HG02938 (cell line): ENCODE data around the gene ITPRID1.

Experiments used
- ATAC-seq: cut with Tn5 transposase; IDR thresholded peaks from one replicate; pipeline ENCODE4 v1.9.1; 2021; ENCODE audit warnings: mild to moderate bottlenecking, moderate library complexity; ENCODE audit not compliant: unreplicated experiment

ITPRID1 gene

DNA sequence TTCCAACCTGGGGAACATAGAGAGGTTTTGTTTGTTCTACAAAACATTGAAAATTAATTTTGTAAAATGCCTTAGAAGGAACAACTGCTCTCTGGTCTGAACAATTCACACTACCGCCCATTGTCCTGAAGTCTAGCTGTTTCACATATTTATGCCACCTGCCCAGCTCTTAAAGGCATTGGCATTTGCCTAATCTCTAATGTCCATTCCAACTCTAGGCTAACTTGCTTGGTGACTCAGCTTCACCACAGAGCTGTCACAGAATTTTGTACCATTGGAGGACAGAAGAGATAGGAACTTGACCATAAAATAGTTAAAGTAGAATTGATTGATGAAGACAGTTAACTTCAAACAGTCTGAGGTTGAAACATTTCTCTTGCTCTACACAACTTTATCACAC is 119.6 kb downstream of the ITPRID1 start:
- ATAC-seq = no peak

DNA sequence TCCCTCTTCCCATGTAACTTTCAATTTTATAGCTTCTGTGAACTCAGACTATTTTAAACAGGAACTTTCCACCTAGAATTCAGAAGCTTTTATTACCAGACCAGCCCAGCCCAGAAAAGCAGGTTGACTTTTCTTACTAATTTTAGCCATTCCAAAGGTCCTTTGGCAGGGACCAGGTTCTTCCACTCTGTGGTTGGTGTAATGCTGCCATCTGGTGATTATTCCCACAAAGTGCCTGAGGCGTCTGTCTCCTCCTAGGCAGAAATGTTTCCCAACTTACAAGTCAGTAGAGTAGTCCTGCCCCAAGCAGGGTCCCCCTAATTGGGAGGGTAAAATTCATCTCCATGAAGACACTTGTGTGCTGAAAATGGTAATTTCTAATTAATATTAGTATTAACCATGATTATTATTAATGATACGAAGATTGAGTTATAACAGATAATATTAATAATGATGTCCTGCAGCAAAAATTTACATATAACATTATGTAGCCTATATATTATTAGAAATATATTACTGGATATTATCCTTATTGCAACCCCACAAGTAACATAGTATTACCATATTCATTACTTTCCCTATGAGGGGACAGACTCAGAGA is 120.1 kb downstream of the ITPRID1 start:
- ATAC-seq = no peak

DNA sequence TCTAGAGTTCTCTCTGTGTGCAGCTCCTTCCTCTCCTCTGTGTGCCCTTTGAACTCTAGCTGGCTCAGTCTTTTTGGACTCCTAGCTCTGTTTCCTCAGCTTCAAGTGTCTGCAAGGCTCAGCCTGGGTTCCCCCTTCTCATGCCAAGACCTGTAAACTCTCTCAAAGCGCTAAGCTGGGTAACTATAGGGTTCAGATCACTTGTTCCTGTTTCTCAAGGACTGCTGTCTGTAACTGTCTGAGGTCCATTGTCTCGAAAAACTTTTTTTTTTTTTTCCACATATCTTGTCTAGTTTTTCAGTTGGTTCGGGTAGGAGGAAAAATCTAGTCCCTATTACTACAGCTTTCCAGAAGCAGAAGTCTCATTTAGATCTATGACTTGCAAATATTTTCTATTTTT is 126.5 kb downstream of the ITPRID1 start:
- no peak for ATAC-seq

DNA sequence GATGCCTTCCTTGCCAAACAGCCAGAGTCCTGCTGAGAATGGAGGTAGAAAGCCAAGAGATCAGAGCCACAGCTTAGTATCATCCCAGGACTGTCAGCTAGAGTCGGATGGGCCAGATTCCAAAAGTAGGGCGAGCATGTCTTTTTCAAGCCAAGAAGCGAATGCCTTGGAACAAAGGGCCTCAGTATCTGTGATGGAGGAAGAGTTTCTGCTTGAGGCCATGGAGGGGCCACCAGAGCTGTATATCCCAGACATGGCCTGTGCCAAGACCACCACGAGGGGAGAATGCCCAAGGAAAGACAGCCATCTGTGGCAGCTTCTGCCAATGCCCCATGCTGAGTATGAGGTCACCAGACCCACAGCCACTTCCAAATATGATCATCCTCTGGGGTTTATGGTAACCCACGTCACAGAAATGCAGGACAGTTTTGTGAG is 128.8 kb downstream of the ITPRID1 start:
- ATAC-seq = no peak

DNA sequence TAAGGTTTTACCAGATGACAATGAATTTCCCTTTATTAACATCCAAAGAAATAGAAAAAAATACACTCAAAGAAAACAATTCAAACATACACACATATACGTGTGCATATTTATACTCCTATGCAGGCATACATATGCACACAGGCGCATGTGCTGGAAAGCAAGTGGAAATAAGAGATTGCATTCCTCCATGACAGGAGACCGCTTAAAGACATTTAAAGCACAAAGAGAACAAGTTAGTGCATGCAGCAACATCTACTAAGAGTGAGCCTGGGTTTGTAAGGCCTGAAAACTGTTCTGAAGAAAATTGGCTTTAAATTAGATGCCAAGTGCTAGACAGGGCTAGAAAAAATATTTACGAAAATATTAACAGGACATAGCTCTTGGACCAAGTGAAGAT is 133.1 kb downstream of the ITPRID1 start:
- ATAC-seq = no peak

DNA sequence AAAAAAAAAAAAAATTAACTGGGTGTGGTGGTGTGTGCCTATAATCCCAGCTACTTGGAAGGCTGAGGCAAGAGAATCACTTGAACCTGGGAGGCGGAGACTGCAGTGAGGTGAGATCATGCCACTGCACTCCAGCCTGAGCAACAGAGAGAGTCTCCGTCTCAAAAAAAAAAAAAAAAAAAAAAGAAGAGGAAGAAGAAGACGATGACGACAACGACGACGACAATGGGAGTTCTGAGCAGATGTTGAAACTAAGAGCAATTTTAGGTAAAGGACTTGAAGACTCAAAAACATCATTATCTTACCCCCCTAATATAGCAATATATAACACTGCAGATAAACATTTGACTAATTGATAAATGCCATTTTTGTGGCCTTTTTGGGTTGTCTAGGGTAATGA is 133.6 kb downstream of the ITPRID1 start:
- no peak for ATAC-seq

DNA sequence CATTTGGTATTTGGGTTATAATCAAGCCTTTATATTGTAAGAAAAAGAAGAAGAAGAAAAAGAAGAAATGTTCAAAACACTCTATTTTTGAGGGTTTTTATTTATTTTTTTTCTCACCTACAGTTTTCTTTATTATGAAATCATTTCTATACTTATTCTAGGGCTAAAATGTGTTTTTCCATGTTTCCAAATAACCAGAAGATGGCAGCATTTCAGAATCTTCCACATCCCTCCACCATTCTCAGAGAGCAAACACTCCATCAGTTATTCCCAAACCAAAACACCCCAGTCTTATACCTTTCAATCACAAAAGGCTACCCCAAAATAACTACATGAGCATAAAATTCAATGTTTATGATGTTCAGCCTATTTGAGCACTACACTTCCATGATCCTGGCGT is 134.4 kb downstream of the ITPRID1 start:
- no peak for ATAC-seq

DNA sequence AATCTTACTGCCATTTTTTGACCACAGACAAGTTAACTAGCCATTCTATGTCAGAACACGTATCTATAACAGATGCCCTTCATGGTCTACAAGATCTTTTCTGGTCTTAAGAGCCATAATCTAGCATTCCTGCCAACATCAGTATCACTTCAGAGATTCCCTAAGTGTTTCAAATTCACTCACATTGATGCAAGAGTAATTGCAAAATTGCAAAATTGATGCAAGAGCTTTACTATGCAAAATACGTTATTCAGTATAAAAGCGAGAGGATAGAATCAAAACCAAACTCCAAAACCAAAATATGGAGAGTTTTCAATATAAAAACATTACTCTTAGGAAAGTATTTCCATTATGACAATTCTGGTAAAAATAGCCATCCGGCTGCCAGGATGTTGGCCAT is 135.0 kb downstream of the ITPRID1 start:
- ATAC-seq = no peak

DNA sequence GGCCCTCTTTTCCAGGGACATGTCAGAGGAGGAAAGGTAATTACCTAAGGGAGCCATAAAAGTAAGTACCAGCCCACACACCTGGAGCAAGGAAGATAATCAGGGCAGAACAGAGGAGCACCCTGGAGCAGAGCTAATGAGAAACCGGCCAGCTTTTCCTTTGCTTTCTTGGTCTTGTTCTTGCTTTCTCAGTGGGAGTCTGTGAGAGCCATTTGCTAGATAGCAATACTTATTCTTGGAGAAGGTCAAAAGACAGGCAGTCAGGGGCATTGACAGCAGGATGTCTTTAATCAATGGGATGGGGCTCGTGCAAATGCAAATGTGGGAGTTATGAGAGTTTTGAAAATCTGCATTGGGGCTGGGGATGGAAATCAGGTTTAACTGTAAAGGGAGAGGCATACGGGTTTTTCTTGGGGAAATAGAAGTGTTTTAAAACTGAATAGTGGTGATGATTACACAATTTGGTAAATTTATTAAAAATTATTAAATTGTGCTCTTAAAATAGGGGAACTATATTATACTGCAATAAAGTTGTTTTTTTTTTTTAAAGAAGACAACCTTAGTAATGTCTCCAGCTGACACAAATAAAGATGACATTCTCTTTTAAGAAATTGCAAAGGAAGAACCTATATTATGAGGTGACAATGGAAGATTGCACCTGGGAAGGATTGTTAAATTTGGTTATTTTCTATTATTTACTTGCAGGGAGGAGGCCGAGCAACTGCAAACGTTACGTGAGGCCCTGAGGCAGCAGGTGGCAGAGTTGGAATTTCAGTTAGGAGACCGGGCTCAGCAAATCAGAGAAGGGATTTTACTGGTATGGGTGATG is 137.6 kb downstream of the ITPRID1 start:
- ATAC-seq = no peak

DNA sequence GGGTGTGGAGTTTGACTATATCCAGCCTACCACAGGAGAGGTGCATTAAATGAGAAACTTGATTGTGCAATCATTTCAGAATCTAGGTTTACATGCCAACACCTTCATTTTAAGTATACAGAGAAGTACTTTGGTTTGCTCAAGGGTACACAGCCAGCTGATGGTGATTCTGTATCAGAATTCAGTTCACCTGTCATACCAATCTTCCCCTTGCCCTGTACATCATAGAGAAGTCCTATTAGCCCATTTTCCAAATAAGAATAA is 138.1 kb downstream of the ITPRID1 start:
- no peak for ATAC-seq

DNA sequence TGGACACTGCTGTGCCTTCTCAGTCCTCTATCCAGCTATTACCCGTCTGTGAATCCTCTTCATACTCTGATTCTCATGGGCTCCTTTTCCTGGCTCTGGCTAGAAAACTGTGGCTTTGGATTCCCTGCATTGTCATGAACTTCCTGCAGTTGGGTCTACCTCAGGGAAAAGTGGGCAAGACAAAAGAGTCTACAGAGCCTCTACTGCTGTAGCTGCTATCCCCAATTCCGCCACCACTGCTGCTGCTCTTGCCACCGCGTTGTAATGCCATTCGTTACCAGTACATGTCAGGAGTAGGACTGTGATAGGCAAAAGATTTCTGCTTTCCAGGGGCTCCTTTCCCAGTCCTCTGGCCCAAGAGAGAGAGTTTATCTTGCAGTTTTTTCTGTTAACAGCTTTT is 149.2 kb downstream of the ITPRID1 start:
- ATAC-seq = no peak

DNA sequence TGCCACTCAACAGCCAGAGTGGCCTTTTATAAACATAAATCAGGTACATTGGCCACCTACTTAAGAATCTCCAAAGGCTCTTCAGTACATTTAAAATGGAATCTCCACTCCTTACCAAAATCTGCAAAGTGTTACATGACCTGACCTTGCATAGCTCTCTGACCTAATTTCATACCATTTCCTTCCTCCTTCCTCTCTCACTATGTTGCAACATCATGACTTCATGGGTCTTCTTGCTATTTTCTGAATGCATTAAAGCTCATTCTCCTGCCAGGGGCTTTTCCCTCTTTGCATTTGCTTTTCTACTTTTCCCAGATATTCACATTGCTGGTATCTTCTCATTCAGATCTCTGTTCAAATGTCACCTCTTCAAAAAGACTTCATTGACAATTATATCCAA is 151.0 kb downstream of the ITPRID1 start:
- ATAC-seq = no peak

DNA sequence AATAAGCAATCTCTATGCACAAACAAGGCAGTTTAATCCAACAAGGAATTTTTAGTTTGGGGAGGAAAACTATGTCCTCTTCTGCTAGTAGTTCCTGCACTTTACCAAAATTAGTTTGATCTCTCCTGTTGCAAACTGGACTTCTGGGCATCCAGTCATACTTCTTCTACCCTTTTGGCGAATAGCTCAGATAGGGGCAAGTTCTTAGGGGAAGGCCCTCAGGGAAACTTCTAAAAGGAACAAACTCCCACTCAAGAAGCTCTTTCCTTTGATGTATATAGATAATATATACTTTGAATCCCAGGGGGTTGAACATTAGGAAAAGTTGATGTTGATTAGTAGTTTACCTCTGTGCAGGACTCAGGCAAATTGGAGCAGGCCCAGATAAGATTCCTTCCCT is 151.7 kb downstream of the ITPRID1 start:
- no peak for ATAC-seq

DNA sequence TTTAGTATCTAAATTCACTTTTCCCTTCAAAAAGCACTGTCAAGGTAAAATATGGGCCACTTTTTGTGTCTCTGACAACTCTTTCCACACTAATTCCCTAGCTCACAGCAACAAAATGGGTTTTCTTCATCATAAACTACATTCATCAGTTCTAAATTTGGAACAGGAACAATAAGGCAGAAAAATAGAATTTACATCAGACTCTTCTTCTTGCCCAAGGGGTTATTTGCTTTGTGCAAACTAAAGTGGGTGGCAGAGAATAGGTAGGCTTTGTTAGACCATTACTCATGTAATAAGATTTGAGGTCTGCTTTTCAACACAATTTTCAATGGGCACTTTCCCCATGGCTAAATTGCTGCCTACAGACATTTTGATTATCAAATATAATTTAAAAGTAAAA is 155.6 kb downstream of the ITPRID1 start:
- ATAC-seq = no peak

DNA sequence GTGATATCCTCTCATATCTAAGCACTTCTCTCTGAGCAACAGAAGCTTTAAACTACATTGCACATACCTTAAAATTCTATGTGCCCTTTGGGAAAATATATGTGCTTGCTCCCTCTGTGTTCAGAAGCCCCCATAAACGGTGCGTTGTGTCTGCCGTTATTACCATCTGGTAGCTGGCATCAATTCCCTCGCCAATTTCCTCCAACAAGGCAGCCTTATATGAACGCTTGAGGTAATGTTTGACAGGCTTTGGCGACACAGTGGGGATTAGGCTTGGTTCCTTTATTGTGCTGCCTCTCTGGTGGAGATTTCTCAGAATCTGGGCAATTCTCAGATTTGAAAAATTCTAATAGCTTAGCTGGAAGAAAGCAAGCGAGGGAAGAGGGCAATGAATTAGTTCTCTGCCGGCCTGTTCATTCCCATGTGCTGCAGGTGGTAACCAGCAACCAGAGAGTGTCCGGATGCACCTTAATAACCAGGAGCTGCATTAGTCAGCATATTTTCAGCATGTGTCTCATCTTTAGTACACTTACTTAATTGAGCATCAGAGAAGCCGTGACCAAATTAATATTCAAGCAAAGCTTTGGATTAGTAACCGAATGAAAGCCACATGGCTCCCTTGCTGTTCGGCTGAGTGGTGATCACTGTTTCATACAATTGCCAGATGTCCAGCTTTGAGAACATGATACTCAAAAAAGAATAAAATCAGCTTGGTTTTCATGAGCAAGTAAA is 165.8 kb downstream of the ITPRID1 start:
- no peak for ATAC-seq

DNA sequence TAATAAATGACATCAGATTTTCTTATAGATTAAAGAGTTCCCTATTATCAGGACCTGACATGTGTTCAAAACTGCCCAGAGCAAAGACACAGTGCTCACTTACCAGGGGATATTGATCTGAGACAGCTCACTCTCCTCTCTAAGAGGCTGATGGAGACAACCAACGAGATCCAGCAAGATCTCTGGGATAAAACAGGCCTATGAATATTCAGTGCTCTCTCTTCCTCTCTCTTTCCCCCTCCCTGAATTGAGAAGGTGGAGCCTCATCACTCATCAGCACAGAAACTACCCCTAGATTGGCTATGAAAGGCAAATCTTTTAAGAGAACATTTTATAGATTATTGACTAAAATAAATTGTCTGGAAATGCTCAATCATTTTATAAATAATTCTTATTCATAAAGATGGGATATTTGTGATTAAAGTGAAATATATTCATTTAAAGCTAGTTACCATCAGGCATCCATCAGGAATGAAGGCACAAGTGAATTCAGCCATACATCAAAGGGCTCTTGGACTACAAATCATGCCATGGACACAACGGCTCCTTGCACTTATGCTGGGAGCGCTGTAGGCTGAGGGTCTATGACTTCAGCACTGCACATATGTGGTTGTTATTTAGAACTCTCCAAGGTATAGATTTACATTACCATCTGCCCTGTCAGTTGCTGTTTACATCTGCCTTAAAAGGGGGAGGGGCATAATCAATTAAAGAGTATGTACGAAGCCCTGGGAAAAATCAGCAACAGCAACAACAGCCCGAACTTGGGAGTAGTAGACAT is 169.7 kb downstream of the ITPRID1 start:
- no peak for ATAC-seq

DNA sequence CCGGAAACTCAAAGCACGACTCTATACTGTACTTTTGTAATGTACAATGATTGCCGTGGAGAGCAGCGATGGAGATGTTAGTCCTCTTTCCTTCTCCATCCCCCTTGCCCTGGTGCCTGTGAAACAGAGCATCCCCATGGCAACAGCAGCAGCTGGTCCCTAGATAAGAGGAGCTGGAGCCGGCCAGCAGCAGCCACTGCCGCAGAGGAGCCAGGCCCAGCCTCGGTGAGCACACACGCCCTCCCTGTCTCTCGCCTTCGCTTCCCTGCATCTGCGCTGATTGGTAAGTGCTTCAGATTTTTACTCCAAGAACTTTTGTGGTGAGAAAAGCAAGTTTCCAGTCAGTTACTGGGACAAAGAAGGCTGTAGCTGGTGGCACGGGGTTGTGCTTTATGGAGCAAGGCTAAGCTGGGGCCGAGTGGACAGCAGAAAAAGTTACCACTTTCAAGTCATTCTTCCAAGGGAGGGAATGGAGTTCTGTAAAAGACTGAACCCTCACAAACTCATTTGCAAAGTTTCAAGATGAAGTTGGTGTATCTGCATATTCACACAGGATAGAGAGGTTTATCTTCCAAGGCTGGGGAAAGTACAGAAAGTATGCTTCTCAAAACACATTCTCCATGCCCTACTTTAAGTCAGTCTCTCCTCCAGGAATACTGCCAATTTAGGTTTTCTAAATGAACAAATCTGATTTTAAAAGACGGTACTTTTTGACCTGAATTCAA is 173.3 kb downstream of the ITPRID1 start, which contains the start of gene PPP1R17:
Gene PPP1R17 (plus strand): TSS at position 192 of the 725 bp plus-strand sequence. CDS start 5,227 bp downstream, outside the sequence.
- ATAC-seq = no peak

DNA sequence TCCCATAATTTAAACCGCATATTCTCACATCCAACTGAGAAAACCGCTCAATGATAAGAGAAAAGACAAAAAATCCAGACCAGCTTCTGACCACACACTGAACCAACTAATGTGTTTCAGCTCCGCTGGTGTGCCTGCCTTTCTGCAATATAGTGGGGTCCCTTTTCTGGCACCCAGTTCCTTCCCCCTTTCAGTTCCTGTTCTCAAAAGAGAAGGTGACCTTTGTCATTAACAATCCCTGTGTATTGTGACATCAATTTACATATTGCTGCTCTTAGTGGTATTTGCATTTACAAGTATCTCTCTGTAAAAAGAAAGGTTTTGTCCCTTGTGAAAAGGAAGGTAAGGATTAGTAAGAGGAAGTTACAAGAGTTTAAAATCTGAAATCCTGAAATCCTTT is 174.5 kb downstream of the ITPRID1 start:
- ATAC-seq = peak; percentile 91

DNA sequence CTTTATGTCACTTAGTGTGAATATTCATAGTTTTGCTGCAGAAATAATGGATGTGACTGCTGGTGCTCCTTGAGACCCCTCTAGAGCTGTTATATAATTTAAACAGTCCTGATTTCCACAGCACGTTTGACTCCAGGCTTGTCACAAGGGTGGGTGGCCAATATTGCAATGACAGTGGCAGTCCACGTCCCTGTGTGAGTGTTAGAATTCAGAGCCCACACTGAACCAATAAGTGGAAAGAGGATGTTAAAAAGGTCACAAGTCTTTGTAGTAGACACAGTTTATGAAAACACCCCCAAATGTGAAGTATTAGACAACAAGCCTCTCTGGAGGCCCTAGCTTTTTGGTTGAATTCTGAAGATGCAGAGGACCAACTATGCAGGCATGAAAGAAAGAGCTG is 175.1 kb downstream of the ITPRID1 start:
- no peak for ATAC-seq

DNA sequence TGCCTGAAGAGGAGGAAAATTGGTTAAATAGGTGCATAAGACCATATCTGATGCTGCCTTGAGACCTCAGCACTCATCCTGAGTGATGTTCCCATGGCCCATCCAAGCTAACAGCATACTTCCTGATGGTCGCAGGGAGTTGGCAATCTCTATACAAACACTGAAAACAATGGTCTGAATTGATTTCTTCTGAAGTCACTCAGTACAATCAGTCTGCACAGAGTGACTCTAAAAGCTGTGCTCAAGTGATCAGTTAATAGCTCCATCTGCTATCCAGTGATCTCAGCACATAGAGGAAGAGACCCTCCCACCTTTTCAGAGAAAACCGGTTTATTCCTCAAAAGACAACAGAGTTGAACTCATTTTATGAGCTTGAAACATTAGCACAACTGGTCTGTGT is 177.0 kb downstream of the ITPRID1 start:
- ATAC-seq = no peak

DNA sequence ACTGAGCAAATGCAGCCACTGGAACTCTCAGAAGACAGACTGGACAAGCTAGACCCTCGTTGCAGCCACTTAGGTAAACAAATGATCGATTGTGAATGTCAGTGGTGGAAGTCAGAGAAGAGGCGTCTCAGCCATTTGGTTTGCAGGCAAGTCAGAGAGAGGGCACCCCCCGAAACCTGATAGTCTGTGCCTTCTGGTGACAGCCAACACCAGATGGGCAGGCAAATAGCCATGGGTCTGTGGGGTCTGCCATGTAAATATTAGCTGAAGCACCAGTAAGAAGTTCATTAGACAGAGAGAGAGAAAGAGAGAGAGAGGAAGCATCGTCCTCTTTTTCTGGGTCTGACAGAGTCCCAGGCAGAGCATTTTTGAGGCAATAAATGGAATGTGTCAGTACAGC is 178.6 kb downstream of the ITPRID1 start:
- ATAC-seq = no peak
